Endothelial cell of hepatic sinusoid (primary cell): Measurements from ENCODE around the gene AKAP12.

Experiments used
- in situ Hi-C: cut with HindIII; loops from 2 replicates; pipeline ENCODE4 v1.10.0; 2017; ENCODE audit warnings: low sequenced_read_pairs

The AKAP12 gene

GRCh38 chr6:151403919-151404308 is 164.1 kb downstream of the AKAP12 start:
- in situ Hi-C loops: no loop called here
